GM23338 (cell line): Measurements from ENCODE around the gene GLG1. TPM values are rescaled to one million over a fixed set of nuclear protein-coding genes. Genes with fewer than 3 reads are reported as not detected.
A peak's percentile ranks its signal among the peaks of the same experiment; 100 is the strongest.

Experiments
- ATAC-seq: fragments of 200-7000 bp; cut with Tn5 transposase; 3 replicates; pipeline ENCODE4 v1.9.1; 2020
- DNase-seq: peaks from one replicate; pipeline ENCODE4 v3.0.0-alpha.2; 2015; ENCODE audit warnings: low spot score
- H2AFZ ChIP-seq: fragments of 200-600 bp; sonication (generic); 2 replicates; pipeline ENCODE4 v1.8.0; 2016; ENCODE audit warnings: antibody characterized with exemption, mild to moderate bottlenecking, moderate library complexity
- H3F3A ChIP-seq: fragments of 200-600 bp; sonication (generic); replicated peaks from 2 replicates; pipeline ENCODE4 v1.8.0; 2017; ENCODE audit warnings: antibody characterized with exemption, mixed run types, low read depth
- H3K27ac ChIP-seq: fragments of 200-600 bp; sonication (generic); 2 replicates; pipeline ENCODE4 v1.6.1; 2016; ENCODE audit warnings: low read depth
- H3K27me3 ChIP-seq: fragments of 200-600 bp; sonication (generic); 2 replicates; pipeline ENCODE4 v1.8.0; 2016; ENCODE audit warnings: mild to moderate bottlenecking, mixed run types, moderate library complexity; ENCODE audit not compliant: insufficient read depth
- H3K36me3 ChIP-seq: fragments of 200-600 bp; sonication (generic); 2 replicates; pipeline ENCODE4 v1.8.0; 2016; ENCODE audit warnings: mild to moderate bottlenecking; ENCODE audit not compliant: insufficient read depth
- H3K4me1 ChIP-seq: fragments of 200-600 bp; sonication (generic); 2 replicates; pipeline ENCODE4 v1.8.0; 2016; ENCODE audit warnings: mild to moderate bottlenecking, moderate library complexity; ENCODE audit not compliant: insufficient read depth
- H3K4me2 ChIP-seq: fragments of 200-600 bp; sonication (generic); 2 replicates; pipeline ENCODE4 v1.7.1; 2017; ENCODE audit warnings: mixed run types
- H3K4me3 ChIP-seq: fragments of 200-600 bp; sonication (generic); 2 replicates; pipeline ENCODE4 v1.6.1; 2016; ENCODE audit warnings: mixed run types
- H3K79me2 ChIP-seq: fragments of 200-600 bp; sonication (generic); replicated peaks from 2 replicates; pipeline ENCODE4 v1.8.0; 2017; ENCODE audit warnings: mild to moderate bottlenecking; ENCODE audit not compliant: insufficient read depth
- H3K9me2 ChIP-seq: fragments of 200-600 bp; sonication (generic); 2 replicates; pipeline ENCODE4 v1.8.0; 2017; ENCODE audit not compliant: insufficient read depth
- H4K20me1 ChIP-seq: fragments of 200-600 bp; sonication (generic); replicated peaks from 2 replicates; pipeline ENCODE4 v1.8.0; 2017; ENCODE audit warnings: mild to moderate bottlenecking; ENCODE audit not compliant: insufficient read depth
- H3K27ac Mint-ChIP-seq: 2 replicates; pipeline ENCODE4 v1.8.0; 2020; ENCODE audit warnings: inconsistent platforms, mild to moderate bottlenecking, moderate library complexity, mixed read lengths
- H3K27me3 Mint-ChIP-seq: 3 replicates; pipeline ENCODE4 v1.8.0; 2022; ENCODE audit warnings: low read depth, mild to moderate bottlenecking, moderate library complexity, mixed read lengths, inconsistent platforms; ENCODE audit not compliant: insufficient read depth, poor library complexity
- H3K36me3 Mint-ChIP-seq: 3 replicates; pipeline ENCODE4 v1.8.0; 2021; ENCODE audit warnings: low read depth, mild to moderate bottlenecking, inconsistent platforms, moderate library complexity, mixed read lengths
- H3K4me1 Mint-ChIP-seq: 3 replicates; pipeline ENCODE4 v1.8.0; 2020; ENCODE audit warnings: mild to moderate bottlenecking, inconsistent platforms, mixed read lengths
- H3K4me3 Mint-ChIP-seq: 3 replicates; pipeline ENCODE4 v1.8.0; 2021; ENCODE audit warnings: moderate library complexity, mild to moderate bottlenecking, inconsistent platforms, mixed read lengths
- H3K9me3 Mint-ChIP-seq: 3 replicates; pipeline ENCODE4 v1.8.0; 2020; ENCODE audit warnings: moderate library complexity, mild to moderate bottlenecking, inconsistent platforms, mixed read lengths
- EZH2phosphoT487 ChIP-seq: fragments of 200-600 bp; sonication (generic); IDR thresholded peaks from one replicate; pipeline ENCODE4 v1.8.1; 2018; ENCODE audit warnings: antibody characterized with exemption; ENCODE audit not compliant: unreplicated experiment
- JUNB ChIP-seq: IDR thresholded peaks from one replicate; pipeline ENCODE4 v1.6.1; 2016; ENCODE audit warnings: antibody characterized with exemption; ENCODE audit not compliant: unreplicated experiment
- NANOG ChIP-seq: IDR thresholded peaks from 2 replicates; pipeline ENCODE4 v1.6.1; 2016; ENCODE audit warnings: antibody characterized with exemption, borderline replicate concordance
- REST ChIP-seq: IDR thresholded peaks from one replicate; pipeline ENCODE4 v1.6.1; 2018; ENCODE audit warnings: antibody characterized with exemption; ENCODE audit not compliant: unreplicated experiment
- STAT1 ChIP-seq: IDR thresholded peaks from one replicate; pipeline ENCODE4 v1.6.1; 2016; ENCODE audit warnings: antibody characterized with exemption; ENCODE audit not compliant: unreplicated experiment
- ZNF114 ChIP-seq: fragments of 250-450 bp; sonication (Bioruptor Pico); IDR thresholded peaks from 2 replicates; pipeline ENCODE4 v1.5.0; 2020; ENCODE audit warnings: mild to moderate bottlenecking, moderate library complexity
- ZNF331 ChIP-seq: fragments of 250-450 bp; sonication (Bioruptor Pico); IDR thresholded peaks from 2 replicates; pipeline ENCODE4 v1.5.0; 2020; ENCODE audit warnings: low read depth, mild to moderate bottlenecking, moderate library complexity
- polyA plus RNA-seq: library from polyadenylated mRNA; unstranded; fragments of >200 nt; fragmentation: Nextera tagmentation; extraction: Ambion mirVana; gene quantifications from 2 replicates; pipeline ENCODE4 v1.2.1, GENCODE V29; 2016
- total RNA-seq: library from RNA; depleted of rRNA; stranded (reverse); fragments of >200 nt; shearing (Covaris generic); gene quantifications from 2 replicates; pipeline ENCODE4 v1.2.3, GENCODE V29; 2014
- TF ChIP-seq, protein P1 (sequence below), 2 experiments: fragments of 200-600 bp in 1 of 2; sonication (generic) in 1 of 2; conservative IDR thresholded peaks; 2 replicates each; pipeline versions ENCODE4 v1.5.1 to v1.6.1; 2016 to 2017; ENCODE audit warnings: antibody characterized with exemption in 2 of 2, low read depth in 2 of 2, mild to moderate bottlenecking in 2 of 2, moderate library complexity in 1 of 2
- TF ChIP-seq, protein P2 (sequence below): fragments of 250-450 bp; sonication (Bioruptor Pico); IDR thresholded peaks from 2 replicates; pipeline ENCODE4 v1.5.0; 2020; ENCODE audit warnings: mild to moderate bottlenecking, moderate library complexity

Gene GLG1
- total and polyA plus RNA-seq, 2 experiments from 2014 or later: 61.2 to 211 TPM

- H3K4me1 ChIP-seq: no peaks in the 10 kb centered on the region
- Mint-ChIP-seq H3K4me1 (no peaks in the 10 kb centered on the region), H3K27me3 (peaks cover 3% of the 10 kb centered on the region), H3K27ac (no peak overlapping the region), H3K4me3 (no peak overlapping the region), H3K9me3 (no peaks in the 10 kb centered on the region; the same call in 2 of the 3 replicates), H3K36me3 (peaks cover 77% of the 10 kb centered on the region)
- H3K9me2 ChIP-seq: no peaks in the 10 kb centered on the region
- no peak overlapping the region for H3K4me3 ChIP-seq
- ATAC-seq: no peak
- TF ChIP-seq, protein P1, sequence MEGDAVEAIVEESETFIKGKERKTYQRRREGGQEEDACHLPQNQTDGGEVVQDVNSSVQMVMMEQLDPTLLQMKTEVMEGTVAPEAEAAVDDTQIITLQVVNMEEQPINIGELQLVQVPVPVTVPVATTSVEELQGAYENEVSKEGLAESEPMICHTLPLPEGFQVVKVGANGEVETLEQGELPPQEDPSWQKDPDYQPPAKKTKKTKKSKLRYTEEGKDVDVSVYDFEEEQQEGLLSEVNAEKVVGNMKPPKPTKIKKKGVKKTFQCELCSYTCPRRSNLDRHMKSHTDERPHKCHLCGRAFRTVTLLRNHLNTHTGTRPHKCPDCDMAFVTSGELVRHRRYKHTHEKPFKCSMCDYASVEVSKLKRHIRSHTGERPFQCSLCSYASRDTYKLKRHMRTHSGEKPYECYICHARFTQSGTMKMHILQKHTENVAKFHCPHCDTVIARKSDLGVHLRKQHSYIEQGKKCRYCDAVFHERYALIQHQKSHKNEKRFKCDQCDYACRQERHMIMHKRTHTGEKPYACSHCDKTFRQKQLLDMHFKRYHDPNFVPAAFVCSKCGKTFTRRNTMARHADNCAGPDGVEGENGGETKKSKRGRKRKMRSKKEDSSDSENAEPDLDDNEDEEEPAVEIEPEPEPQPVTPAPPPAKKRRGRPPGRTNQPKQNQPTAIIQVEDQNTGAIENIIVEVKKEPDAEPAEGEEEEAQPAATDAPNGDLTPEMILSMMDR (conservative IDR thresholded peaks at IDR 0.05; ENCODE audit: low read depth in 2 of 2): peak; percentile 37 to 67
- no peak for TF ChIP-seq ZNF114 (CRISPR knock-in tag)
- no peaks in the 10 kb centered on the region for H3K27me3 ChIP-seq
- peaks cover 76% of the 10 kb centered on the region for H3K36me3 ChIP-seq
- no peak overlapping the region for H3K4me2 ChIP-seq
- no peak overlapping the region for H3K27ac ChIP-seq
- no peak overlapping the region for H2AFZ ChIP-seq
- peaks cover 89% of the 10 kb centered on the region for H3K79me2 ChIP-seq
- peak; percentile 53 for DNase-seq
- H4K20me1 ChIP-seq: peaks cover 70% of the 10 kb centered on the region
- H3F3A ChIP-seq: peaks cover 23% of the 10 kb centered on the region
These were observed 44.2 kb upstream of the GLG1 start for GRCh38 chr16:74650966-74651567.

- Mint-ChIP-seq H3K27ac (no peak overlapping the region), H3K27me3 (peaks cover 3% of the 10 kb centered on the region), H3K36me3 (peaks cover 77% of the 10 kb centered on the region), H3K4me1 (no peaks in the 10 kb centered on the region), H3K4me3 (no peak overlapping the region), H3K9me3 (no peaks in the 10 kb centered on the region; the same call in 2 of the 3 replicates)
- peaks cover 20% of the 10 kb centered on the region for H3F3A ChIP-seq
- ATAC-seq (no peak), DNase-seq (no peak)
- H2AFZ ChIP-seq: no peak overlapping the region
- no peak overlapping the region for H3K4me2 ChIP-seq
- peaks cover 78% of the 10 kb centered on the region for H3K79me2 ChIP-seq
- no peak overlapping the region for H3K4me3 ChIP-seq
- H3K27me3 ChIP-seq: no peaks in the 10 kb centered on the region
- peaks cover 77% of the 10 kb centered on the region for H3K36me3 ChIP-seq
- no peak overlapping the region for H3K27ac ChIP-seq
- H3K4me1 ChIP-seq: no peaks in the 10 kb centered on the region
- H3K9me2 ChIP-seq: no peaks in the 10 kb centered on the region
- H4K20me1 ChIP-seq: peaks cover 60% of the 10 kb centered on the region
- no peak for TF ChIP-seq REST
- TF ChIP-seq, protein P2, sequence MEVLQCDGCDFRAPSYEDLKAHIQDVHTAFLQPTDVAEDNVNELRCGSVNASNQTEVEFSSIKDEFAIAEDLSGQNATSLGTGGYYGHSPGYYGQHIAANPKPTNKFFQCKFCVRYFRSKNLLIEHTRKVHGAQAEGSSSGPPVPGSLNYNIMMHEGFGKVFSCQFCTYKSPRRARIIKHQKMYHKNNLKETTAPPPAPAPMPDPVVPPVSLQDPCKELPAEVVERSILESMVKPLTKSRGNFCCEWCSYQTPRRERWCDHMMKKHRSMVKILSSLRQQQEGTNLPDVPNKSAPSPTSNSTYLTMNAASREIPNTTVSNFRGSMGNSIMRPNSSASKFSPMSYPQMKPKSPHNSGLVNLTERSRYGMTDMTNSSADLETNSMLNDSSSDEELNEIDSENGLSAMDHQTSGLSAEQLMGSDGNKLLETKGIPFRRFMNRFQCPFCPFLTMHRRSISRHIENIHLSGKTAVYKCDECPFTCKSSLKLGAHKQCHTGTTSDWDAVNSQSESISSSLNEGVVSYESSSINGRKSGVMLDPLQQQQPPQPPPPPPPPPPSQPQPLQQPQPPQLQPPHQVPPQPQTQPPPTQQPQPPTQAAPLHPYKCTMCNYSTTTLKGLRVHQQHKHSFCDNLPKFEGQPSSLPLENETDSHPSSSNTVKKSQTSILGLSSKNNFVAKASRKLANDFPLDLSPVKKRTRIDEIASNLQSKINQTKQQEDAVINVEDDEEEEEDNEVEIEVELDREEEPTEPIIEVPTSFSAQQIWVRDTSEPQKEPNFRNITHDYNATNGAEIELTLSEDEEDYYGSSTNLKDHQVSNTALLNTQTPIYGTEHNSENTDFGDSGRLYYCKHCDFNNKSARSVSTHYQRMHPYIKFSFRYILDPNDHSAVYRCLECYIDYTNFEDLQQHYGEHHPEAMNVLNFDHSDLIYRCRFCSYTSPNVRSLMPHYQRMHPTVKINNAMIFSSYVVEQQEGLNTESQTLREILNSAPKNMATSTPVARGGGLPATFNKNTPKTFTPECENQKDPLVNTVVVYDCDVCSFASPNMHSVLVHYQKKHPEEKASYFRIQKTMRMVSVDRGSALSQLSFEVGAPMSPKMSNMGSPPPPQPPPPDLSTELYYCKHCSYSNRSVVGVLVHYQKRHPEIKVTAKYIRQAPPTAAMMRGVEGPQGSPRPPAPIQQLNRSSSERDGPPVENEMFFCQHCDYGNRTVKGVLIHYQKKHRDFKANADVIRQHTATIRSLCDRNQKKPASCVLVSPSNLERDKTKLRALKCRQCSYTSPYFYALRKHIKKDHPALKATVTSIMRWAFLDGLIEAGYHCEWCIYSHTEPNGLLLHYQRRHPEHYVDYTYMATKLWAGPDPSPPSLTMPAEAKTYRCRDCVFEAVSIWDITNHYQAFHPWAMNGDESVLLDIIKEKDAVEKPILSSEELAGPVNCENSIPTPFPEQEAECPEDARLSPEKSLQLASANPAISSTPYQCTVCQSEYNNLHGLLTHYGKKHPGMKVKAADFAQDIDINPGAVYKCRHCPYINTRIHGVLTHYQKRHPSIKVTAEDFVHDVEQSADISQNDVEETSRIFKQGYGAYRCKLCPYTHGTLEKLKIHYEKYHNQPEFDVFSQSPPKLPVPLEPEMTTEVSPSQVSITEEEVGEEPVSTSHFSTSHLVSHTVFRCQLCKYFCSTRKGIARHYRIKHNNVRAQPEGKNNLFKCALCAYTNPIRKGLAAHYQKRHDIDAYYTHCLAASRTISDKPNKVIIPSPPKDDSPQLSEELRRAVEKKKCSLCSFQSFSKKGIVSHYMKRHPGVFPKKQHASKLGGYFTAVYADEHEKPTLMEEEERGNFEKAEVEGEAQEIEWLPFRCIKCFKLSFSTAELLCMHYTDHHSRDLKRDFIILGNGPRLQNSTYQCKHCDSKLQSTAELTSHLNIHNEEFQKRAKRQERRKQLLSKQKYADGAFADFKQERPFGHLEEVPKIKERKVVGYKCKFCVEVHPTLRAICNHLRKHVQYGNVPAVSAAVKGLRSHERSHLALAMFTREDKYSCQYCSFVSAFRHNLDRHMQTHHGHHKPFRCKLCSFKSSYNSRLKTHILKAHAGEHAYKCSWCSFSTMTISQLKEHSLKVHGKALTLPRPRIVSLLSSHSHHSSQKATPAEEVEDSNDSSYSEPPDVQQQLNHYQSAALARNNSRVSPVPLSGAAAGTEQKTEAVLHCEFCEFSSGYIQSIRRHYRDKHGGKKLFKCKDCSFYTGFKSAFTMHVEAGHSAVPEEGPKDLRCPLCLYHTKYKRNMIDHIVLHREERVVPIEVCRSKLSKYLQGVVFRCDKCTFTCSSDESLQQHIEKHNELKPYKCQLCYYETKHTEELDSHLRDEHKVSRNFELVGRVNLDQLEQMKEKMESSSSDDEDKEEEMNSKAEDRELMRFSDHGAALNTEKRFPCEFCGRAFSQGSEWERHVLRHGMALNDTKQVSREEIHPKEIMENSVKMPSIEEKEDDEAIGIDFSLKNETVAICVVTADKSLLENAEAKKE (CRISPR knock-in tag): no peak
- TF ChIP-seq JUNB: no peak
- no peak for TF ChIP-seq STAT1
- no peak for TF ChIP-seq ZNF331 (CRISPR knock-in tag)
- no peak for TF ChIP-seq ZNF114 (CRISPR knock-in tag)
- TF ChIP-seq EZH2phosphoT487: no peak
- no peak for TF ChIP-seq NANOG
These were observed 43.1 kb upstream of the GLG1 start for GRCh38 chr16:74649839-74650504.
